Ascending aorta (tissue), 2 donors: ENCODE data around the gene RAET1E. TPM values are rescaled to one million over a fixed set of nuclear protein-coding genes. Genes with fewer than 3 reads are reported as not detected.

ENCODE experiments used
- DNase-seq, 2 donors: peaks; one replicate each; pipeline ENCODE4 v3.0.0-alpha.2; 2019; ENCODE audit warnings: low spot score in 2 of 2
- H3K27ac ChIP-seq, 2 donors: fragments of 200-600 bp; sonication (generic); one replicate each; pipeline ENCODE4 v1.5.1; 2016 to 2017; ENCODE audit warnings: mild to moderate bottlenecking in 1 of 2
- H3K27me3 ChIP-seq: fragments of 200-600 bp; sonication (generic); one replicate; pipeline ENCODE4 v1.5.1; 2017
- H3K36me3 ChIP-seq, 2 donors: fragments of 200-600 bp; sonication (generic); one replicate each; pipeline ENCODE4 v1.5.1; 2016
- H3K4me1 ChIP-seq, 2 donors: fragments of 200-600 bp; sonication (generic); one replicate each; pipeline ENCODE4 v1.5.1; 2016 to 2017; ENCODE audit warnings: mild to moderate bottlenecking in 1 of 2
- H3K4me3 ChIP-seq, 2 donors: fragments of 200-600 bp; sonication (generic); one replicate each; pipeline ENCODE4 v1.5.1; 2016 to 2017; ENCODE audit warnings: mild to moderate bottlenecking in 1 of 2
- H3K9me3 ChIP-seq, 2 donors: fragments of 200-600 bp; sonication (generic); one replicate each; pipeline ENCODE4 v1.5.1; 2016
- intact Hi-C: fragments of 100-400 bp; cut with DNase I; formaldehyde crosslinking; loops from one replicate; pipeline ENCODE4 v1.15.1; 2023
- total RNA-seq: library from RNA; depleted of rRNA; stranded (reverse); fragments of >200 nt; gene quantifications from one replicate; pipeline ENCODE4 v1.1.0, GENCODE V29; 2016
- TF ChIP-seq, protein P1 (sequence below), 3 experiments: fragments of 200-600 bp in 2 of 3; fragments of 450-650 bp in 1 of 3; sonication (generic) in 2 of 3; IDR thresholded peaks; one replicate each; pipeline ENCODE4 v1.5.1; 2016 to 2019; ENCODE audit warnings: antibody characterized with exemption in 3 of 3, mild to moderate bottlenecking in 1 of 3, moderate library complexity in 1 of 3

The RAET1E gene
- total RNA-seq, 1 donor from 2014 or later = not detected

DNA sequence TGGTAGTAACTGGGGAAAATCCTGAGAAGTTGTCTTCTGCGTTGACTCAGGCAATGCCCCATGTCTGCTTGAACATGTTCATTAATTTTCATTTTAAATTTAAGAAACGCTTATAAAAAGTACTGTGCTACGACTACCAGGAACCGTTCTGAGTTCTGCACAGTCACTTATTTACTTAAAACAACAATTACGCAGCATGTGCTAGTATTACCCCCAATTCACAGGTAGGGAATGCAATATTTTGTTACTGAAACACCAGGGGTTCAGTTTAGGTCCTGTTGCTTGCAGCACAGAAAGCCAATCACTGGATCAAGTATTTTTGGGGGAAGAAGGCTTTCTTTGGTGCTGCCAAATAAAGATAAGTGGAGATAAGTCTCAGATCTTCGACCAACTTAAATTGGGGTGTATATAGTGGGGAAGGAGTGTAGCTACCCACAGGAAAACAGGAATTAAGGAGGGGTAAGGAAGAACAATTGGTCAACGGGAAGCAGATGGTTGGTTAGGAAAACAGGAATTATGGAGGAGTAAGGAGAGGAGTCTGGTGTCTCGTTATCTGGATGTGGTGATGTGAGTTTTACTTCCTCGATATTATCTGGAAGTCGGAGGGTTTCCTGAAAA is 28.5 kb downstream of the RAET1E start:
- H3K27me3 ChIP-seq = no peaks in the 10 kb centered on the region
- no peaks in the 10 kb centered on the region for H3K9me3 ChIP-seq
- TF ChIP-seq, protein P1, sequence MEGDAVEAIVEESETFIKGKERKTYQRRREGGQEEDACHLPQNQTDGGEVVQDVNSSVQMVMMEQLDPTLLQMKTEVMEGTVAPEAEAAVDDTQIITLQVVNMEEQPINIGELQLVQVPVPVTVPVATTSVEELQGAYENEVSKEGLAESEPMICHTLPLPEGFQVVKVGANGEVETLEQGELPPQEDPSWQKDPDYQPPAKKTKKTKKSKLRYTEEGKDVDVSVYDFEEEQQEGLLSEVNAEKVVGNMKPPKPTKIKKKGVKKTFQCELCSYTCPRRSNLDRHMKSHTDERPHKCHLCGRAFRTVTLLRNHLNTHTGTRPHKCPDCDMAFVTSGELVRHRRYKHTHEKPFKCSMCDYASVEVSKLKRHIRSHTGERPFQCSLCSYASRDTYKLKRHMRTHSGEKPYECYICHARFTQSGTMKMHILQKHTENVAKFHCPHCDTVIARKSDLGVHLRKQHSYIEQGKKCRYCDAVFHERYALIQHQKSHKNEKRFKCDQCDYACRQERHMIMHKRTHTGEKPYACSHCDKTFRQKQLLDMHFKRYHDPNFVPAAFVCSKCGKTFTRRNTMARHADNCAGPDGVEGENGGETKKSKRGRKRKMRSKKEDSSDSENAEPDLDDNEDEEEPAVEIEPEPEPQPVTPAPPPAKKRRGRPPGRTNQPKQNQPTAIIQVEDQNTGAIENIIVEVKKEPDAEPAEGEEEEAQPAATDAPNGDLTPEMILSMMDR (IDR thresholded peaks at IDR 0.05) = no peak
- intact Hi-C loops = no loop called here
- peaks cover 4 to 5% of the 10 kb centered on the region in 2 donors for H3K4me1 ChIP-seq
- no peak for DNase-seq
- no peaks in the 10 kb centered on the region for H3K36me3 ChIP-seq
- H3K4me3 ChIP-seq = no peak overlapping the region
- no peak overlapping the region for H3K27ac ChIP-seq

DNA sequence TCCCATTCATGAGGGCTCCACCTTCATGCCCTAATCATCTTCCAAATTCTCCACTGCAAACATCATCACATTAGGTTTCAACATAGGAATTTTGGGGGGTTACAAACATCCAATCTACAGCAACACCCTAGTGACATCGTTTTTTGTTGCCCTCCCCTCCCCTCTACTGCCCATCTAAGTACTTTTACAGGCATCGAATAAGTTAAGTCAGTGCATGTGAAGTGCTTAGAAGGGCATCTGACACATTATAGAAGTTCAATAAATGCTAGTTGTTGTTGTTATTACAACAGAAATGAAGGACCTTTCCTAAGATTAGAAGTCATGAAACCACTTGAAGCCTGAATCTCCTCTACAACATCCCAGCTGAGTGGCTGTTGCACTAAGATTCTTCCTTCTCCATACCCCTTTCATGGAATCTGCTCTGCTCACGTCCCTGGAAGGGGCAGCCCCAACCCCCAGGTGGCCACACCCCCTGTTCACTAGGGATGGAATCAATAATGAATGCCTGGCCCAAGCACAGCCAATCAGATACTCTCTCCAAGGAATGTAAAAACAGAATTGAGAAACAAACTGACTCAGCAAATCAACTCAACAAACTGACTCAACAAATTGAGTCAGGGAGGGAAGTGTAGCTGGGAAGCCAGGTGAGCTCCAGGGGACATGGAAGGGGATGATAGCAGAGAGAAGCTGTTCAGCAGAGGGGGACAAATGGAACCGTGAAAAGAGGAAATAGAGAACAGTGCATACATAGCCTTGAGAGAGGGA is 29.9 kb downstream of the RAET1E start:
- intact Hi-C loops = no loop called here
- Histone ChIP-seq H3K27me3 (no peaks in the 10 kb centered on the region), H3K4me1 (peaks cover 5% of the 10 kb centered on the region in 2 donors), H3K27ac (no peak overlapping the region), H3K36me3 (no peaks in the 10 kb centered on the region), H3K9me3 (no peaks in the 10 kb centered on the region), H3K4me3 (no peak overlapping the region)
- TF ChIP-seq, protein P1 (IDR thresholded peaks at IDR 0.05) = no peak
- DNase-seq = no peak

DNA sequence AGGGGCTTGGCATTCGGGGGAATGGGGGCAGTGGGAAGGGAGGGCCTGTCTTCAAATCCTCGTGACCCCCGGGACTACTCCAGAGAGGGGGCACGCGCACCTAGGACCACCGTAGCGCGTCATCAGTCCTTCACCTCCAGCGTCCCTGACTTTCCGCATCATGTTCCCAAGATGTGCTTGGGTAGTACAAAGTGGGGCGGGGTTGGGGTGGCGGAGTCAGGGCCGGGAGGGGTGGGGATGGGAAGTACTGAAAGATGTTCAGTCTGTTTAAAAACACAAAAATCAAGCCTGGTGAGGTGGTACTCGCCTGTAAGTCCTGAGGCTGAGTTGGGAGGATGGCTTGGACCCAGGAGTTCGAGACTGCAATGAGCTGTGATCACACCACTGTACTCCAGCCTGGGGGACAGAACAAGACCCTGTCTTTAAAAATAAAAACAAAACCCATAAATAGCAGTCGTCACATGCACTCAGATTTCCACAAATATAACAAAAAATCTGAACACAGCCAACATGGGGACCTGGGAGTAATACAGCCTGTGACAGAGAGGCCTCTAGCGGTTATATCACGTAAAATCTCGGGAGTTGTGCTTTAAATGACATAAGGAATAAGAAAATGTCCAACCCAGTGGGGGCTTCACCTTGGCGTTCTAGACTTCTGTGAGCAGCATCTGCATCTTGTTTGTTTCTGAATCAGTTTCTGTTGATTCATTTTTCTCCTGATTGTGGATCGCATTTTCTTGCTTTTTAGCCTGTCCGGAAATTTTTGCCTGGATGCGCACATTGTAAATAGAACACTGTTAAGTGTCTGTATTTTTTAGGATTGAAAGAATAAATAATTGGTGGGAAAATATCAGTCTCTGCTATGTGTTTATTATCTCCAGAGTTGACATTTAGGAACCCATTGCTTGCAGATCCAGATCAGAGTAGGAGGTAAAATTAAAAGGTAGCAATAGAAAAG is 33.1 kb downstream of the RAET1E start:
- Histone ChIP-seq H3K27ac (peak overlapping the region; percentile 90 to 98), H3K4me3 (peak overlapping the region; percentile 68 to 74), H3K27me3 (no peaks in the 10 kb centered on the region), H3K4me1 (peaks cover 5 to 9% of the 10 kb centered on the region in 2 donors), H3K36me3 (no peaks in the 10 kb centered on the region), H3K9me3 (no peaks in the 10 kb centered on the region)
- TF ChIP-seq, protein P1 (IDR thresholded peaks at IDR 0.05) = peak; percentile 51 to 72 (median 68)
- DNase-seq = peak in 1 of 2 donors; percentile 77
- intact Hi-C loops = loop anchor here (1.0 to 2.0 kb wide), 3 partner anchors 31 to 61 kb away; no protein-coding TSS in a partner anchor

DNA sequence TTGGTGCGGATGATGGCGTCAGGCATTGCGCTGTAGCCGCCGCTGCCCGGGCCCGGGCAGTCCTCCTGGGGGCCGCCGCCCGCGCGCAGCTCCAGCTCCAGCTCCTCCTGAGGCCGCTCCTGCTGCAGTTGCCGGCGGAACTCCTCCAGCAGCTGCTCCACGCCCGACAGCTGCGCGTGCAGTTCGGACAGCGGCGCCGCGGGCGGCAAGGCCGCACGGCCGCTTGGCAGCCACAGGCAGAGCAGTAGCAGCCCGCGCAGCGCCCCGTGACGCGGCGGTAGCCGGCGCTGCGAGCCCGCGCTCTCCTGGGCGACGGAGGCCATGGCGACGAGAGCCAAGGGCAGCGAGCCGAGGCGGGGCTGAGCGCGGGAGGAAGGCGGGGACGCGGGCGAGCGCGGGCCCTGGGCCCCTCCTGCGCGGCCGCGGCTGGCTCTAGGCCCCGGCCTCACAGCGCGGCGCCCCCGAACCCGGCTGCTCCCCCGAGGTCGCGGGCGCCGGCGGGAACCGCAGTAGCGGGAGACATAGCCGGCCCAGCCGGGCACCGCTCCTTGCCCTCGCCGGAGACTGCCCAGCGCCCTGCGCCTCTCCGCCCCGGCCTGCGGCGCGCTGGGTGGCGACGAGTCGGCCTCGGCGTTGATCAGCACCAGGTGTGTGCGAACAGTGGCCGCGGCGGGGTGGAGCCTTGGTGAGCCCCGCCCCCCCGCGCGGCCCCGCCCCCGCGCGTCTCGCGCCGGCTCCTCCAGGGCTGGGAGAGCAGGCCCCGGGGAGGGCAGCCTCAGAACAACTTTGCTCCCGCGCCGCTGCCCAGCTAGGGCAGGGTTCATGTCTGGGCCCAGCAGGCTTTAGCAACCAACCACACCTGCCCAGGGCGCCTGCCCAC is 34.0 kb downstream of the RAET1E start, which contains the start of gene LRP11:
TSS of gene LRP11 (minus strand) at position 662 of the 880 bp plus-strand sequence. CDS start at position 323, 339 bp downstream.
- TF ChIP-seq, protein P1 (IDR thresholded peaks at IDR 0.05) = no peak
- peaks cover 5 to 9% of the 10 kb centered on the region in 2 donors for H3K4me1 ChIP-seq
- peak; percentile 47 to 91 for DNase-seq
- H3K27me3 ChIP-seq = no peaks in the 10 kb centered on the region
- no peaks in the 10 kb centered on the region for H3K36me3 ChIP-seq
- no peaks in the 10 kb centered on the region for H3K9me3 ChIP-seq
- H3K27ac ChIP-seq = peak within 1 kb of the TSS; percentile 90 to 98
- peak within 1 kb of the TSS; percentile 68 to 74 for H3K4me3 ChIP-seq
- intact Hi-C loops = loop anchor here (2.0 kb wide), 2 partner anchors 33 to 113 kb away; no protein-coding TSS in a partner anchor
